ENCODE results near the gene SH3GLB1.

SH3GLB1 gene

GRCh38 chr1:86739648-86740509, 35.5 kb downstream of the SH3GLB1 start:
- DNase-seq: no peak

DNA sequence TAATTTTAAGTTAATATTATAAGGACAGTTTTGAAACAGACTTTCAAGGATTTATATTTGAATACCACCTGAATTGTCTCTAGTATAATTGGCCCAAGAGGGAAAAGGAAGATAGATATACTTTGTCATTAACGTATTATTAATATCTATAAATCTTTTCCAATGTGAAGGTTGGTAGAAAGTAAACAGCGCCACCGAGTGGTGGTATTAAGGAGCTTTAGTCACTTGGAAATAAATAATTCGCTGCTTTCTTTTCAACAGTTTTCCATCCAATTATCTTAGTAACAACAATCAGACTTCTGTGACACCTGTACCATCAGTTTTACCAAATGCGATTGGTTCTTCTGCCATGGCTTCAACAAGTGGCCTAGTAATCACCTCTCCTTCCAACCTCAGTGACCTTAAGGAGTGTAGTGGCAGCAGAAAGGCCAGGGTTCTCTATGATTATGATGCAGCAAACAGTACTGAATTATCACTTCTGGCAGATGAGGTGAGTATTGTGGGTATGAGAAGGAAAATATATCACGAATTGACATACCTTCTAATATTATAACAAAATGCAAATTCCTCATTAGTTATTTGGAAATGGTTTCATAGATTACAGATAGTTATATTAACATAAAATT, 37.7 kb downstream of the SH3GLB1 start:
- DNase-seq: peak; percentile 24

- DNase-seq: no peak
Measured at GRCh38 chr1:86747304-86747703, 42.9 kb downstream of the SH3GLB1 start.

GRCh38 chr1:86748622-86749373, 44.4 kb downstream of the SH3GLB1 start:
- DNase-seq: no peak

DNA sequence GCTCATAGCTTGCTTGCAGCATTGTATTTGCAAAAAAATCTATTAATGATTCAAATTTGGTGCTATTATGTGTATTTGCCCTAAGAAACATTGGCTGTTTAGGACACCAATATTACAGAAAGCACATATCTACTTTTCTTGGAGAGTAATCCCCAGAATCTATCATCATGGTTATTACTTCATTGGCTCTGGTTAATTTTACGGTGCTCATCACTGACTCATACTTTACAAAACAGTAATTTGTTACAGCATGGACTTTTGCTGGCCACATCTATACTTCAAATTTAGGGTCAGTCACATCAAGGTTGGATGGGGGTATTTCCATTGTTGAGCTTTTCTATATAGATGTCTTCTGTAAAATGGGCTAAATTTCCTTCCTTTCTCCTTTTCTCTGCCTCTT, 45.7 kb downstream of the SH3GLB1 start:
- no peak for DNase-seq

DNA sequence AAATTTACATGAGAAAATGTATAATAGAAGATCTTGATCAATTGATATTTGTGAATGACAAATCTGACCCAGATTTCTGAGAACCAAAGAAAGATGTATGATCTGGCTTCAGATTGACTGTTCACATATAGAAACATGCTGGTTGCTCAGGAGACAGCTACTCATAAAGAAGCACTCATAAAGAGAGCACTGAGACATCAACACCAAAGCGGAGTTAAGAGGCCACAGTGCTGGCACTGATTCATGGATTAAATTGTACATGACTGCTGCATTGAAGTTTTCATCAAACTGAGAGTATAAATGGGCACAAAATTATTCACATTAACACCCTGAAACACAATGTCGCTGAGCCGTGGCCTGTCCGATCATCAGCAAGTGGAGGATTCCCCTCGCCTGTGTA, 46.2 kb downstream of the SH3GLB1 start:
- no peak for DNase-seq

DNA sequence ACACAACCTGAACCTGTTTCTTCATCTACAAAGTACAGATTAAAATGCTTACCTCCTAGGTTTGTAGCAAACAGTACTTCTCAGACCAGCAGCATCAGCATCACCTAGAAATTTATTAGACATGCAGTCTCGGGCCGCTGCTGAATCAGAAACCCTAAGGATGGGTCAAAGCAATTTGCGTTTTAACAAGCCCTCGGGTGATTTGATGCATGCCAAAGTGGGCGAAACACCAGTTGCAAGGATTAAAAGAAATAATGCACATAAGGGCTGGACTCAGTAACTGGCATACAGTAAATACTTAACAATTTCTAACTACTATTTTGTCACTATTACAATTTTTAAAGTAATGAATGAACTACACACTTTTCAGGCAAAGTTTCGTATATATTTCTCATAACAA, 47.5 kb downstream of the SH3GLB1 start:
- DNase-seq: no peak

- no peak for DNase-seq
Measured at GRCh38 chr1:86753700-86754099, 49.3 kb downstream of the SH3GLB1 start.

GRCh38 chr1:86754265-86754974, 50.0 kb downstream of the SH3GLB1 start:
- DNase-seq: no peak

- no peak for DNase-seq
Measured at GRCh38 chr1:86756062-86756406, 51.7 kb downstream of the SH3GLB1 start.

DNA sequence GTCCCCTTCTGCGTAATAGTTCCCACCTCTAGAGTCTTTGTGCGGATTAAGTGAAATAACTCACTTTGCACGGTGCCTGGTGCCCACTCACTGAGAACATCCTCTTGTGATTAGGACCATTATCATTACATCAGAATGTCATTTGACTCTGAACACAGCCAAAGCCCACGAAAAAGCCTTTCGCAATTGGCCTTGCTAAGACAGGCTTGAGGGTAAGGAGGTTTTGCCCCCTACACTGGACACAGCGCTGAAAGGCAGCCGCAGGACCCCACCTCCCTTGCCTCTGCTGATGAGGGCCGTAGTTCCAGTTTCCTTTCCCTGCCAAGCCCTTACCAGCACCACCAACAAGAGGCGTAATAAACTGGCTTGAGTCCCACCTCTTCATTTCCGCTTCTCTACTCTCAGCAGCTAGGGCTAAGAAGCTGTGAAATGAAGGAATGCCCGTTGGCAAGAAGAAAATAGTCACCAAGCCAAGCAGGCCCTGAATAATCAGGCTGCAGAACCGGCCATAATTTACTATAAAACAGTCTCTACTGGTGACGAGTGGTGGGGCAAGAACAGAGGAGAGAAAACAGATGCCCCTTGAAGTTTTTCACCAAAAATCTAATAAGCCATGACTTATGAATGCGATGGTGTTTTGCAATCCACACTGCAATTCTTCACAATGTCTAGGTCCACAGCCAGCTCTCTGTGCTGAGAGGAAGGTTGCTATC, 53.1 kb downstream of the SH3GLB1 start:
- DNase-seq: peak; percentile 47

DNA sequence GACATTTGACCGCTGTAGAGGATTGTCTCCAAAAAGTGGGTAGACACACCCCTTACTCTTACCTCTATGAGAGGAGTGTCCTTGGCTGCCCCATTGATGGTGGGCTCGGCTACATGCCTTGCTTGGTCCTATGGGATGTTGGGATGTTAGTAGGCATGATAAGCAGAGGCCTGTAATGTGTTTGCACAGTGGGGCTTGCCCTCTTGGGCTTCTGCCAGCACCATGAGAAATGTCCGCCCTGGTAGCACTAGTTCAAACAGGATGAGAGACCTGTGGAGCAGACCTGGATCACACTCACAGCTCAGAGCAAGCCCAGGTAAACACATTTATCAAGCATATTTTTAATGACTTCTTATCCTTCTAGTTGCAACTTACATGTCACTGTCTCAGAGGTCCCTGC, 54.2 kb downstream of the SH3GLB1 start:
- no peak for DNase-seq

GRCh38 chr1:86760199-86760598, 55.8 kb downstream of the SH3GLB1 start:
- no peak for DNase-seq

DNA sequence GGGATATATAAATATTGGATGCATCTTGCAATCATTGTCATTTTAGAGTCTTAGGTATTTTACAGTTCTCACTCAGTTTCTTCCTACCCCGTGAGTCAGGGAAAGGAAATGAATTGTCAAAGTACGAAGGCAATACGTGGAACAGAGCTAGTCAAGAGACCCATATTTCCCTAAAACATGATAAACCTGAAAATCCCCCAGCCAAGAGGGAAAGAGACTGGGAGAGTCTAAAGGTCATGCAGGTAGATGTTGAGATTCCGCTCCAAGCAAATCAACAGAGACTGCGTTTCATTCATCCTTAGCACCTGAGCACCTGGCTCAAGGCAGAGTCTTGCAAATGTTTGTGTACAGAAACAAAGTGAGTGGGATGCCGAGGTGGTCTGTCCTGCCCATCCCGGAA, 58.0 kb downstream of the SH3GLB1 start:
- no peak for DNase-seq

GRCh38 chr1:86764523-86764922, 60.1 kb downstream of the SH3GLB1 start:
- DNase-seq: no peak

DNA sequence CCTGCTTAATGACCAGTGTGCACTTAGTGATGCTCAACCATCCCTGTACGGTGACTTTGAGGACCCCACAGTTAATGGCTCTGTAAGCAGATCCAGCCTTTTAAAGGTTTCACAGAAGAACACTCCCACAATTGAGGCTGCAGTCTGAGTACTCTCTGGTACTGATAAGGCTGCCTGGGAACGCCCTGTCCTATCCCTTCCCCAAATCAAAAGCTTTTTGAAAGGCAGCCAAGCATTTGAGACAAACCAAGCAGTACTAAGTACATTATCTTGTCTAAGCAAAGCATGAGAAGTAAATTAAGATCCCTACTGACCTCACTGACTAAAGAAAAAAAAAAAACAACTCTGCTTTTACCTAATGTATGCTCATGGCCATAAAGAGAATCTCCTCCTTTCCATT, 60.7 kb downstream of the SH3GLB1 start:
- no peak for DNase-seq

GRCh38 chr1:86765674-86766073, 61.3 kb downstream of the SH3GLB1 start:
- DNase-seq: no peak

DNA sequence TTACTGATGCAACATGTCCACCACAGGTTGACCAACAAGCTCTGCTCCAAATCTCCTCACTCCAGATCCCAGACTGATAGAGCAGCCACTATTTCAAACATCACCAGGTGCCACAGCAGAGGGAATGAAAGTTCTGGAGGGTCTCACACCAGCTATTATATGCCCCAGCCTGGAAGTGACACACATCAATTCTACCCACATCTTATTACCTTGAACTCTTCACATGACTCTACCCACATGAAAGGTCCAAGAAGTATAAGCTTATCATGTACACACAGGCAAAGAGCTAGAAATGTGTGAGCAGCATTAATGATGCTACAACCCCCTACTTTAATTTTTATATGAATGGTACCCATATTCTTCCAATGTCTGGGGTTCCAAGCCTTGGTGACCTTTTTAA, 64.2 kb downstream of the SH3GLB1 start:
- DNase-seq: no peak

- DNase-seq: no peak
Measured at GRCh38 chr1:86769065-86769464, 64.7 kb downstream of the SH3GLB1 start.

- DNase-seq: no peak
Measured at GRCh38 chr1:86773341-86774288, 69.2 kb downstream of the SH3GLB1 start.

Data from midbrain (tissue), 1 donor.